AG09319 (cell line): ENCODE measurements around the gene BMAL1.
A peak's percentile ranks its signal among the peaks of the same experiment; 100 is the strongest.

Experiments
- DNase-seq: peaks from one replicate; pipeline ENCODE4 v3.0.0-alpha.2; 2010; ENCODE audit warnings: low read depth; ENCODE audit errors: extremely low read depth
- CTCF ChIP-seq: IDR thresholded peaks from 2 replicates; pipeline ENCODE4 v1.5.1; 2011; ENCODE audit warnings: low read depth, mild to moderate bottlenecking, inconsistent platforms, low read length, moderate library complexity

The BMAL1 gene

DNA sequence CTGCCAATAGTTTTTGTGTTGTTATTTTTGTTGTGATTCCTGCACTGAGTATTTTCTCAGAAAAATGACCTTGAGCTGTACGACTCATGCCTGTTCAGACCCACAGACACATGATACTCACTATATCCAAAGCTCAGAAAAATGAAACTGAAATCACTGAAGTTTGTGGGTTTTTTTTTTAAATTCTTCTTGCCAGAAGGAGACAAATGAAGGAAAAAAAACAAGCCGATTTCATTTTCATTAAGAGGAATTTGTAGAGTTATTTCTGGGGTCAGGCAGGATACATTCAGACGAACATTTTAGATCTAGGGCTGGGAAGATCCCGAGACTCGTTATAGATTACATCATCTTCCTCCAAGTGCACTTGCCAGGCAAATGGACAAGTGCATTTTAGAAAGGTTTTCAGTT lies 60.4 kb downstream of the BMAL1 start:
- TF ChIP-seq CTCF: no peak
- no peak for DNase-seq

- DNase-seq: peak; percentile 34
- no peak for TF ChIP-seq CTCF
Measured at GRCh38 chr11:13338427-13339069, 61.0 kb downstream of the BMAL1 start.

GRCh38 chr11:13339195-13340153 lies 61.9 kb downstream of the BMAL1 start:
- DNase-seq: peak; percentile 79
- no peak for TF ChIP-seq CTCF

- TF ChIP-seq CTCF: no peak
- no peak for DNase-seq
Measured at GRCh38 chr11:13341026-13341425, 63.4 kb downstream of the BMAL1 start.

- TF ChIP-seq CTCF: no peak
- DNase-seq: no peak
Measured at GRCh38 chr11:13343067-13343466, 65.5 kb downstream of the BMAL1 start.

GRCh38 chr11:13343931-13344717 lies 66.5 kb downstream of the BMAL1 start:
- DNase-seq: peak; percentile 35
- TF ChIP-seq CTCF: peak; percentile 84
